NCI-H146 treated with DMSO at 0.1 percent for 48 hours (cell line): ENCODE data around the gene AZU1.
"Not testable (repeated sequence)": the region's sequence is repeated elsewhere in the genome, so short reads cannot be mapped to it uniquely, and the experiment has no call there.

Experiments
- DNase-seq: peaks from one replicate; lab custom pipeline; 2025; ENCODE audit not compliant: unreplicated experiment; lab: John Stamatoyannopoulos, UW

Gene AZU1

DNA sequence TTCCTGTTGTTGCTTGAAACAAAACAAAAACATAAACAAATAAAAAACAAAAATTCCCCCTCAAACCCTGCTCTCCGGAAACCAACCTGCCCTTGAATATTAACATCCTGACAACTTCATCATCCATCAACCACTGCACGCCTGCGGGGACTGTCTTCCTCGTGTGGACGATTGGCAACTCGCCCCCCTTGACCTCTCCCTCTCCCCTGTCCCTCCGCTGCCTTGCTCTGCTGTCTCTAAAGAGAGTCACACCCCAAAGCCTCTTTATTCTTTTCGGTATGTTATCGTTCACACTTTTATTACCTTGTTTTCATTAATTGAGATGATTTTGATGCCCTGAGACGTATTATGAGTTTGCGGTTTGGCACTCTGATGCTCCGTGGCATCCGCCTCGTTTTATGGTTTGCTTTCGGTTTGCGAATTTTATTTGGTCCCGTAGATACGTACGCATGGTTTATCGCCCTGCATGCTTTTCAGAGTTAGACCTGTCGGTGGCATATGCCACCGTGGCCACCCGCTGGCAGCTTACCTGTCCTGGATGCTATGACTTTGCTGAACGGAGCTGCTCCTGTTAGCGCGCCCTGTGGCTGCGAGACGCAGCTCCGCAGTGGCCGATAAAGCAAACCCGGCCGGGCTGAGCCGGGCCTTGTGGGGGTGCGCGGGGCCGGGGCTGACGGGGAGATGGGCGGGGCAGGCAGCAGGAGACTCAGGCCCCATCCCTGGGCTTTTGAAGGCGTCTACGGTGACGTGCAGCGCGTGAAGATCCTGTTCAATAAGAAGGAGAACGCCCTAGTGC, 19.8 kb upstream of the AZU1 start:
- DNase-seq = no peak

DNA sequence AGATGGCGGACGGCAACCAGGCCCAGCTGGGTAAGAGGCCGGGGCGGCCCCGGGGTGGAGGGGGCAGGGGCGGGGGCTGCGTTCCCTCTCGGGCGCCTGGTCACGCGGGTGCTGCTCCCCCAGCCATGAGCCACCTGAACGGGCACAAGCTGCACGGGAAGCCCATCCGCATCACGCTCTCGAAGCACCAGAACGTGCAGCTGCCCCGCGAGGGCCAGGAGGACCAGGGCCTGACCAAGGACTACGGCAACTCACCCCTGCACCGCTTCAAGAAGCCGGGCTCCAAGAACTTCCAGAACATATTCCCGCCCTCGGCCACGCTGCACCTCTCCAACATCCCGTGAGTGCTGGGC, 19.2 kb upstream of the AZU1 start:
- no peak for DNase-seq

DNA sequence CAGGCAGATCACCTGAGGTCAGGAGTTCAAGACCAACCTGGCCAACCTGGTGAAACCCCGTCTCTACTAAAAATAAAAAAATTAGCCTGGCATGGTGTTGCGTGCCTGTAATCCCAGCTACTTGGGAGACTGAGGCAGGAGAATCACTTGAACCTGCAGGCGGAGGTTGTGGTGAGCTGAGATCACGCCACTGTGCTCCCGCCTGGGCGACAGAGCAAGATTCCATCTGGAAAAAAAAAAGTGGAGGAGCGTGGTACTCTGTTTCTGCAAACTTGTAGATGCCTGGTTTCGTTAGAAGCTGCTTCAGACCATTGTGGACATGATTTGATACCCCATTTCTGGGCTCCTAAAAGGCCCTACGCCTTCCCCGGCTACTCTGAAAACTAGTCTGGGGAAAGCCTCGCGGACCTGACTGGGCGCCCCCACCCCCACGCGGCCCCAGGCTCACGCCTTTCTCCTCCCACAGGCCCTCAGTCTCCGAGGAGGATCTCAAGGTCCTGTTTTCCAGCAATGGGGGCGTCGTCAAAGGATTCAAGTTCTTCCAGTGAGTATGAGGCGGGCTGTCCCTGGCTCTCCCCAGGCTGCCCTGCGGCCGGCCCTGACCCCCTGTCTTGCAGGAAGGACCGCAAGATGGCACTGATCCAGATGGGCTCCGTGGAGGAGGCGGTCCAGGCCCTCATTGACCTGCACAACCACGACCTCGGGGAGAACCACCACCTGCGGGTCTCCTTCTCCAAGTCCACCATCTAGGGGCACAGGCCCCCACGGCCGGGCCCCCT, 17.4 kb upstream of the AZU1 start:
- DNase-seq = no peak

DNA sequence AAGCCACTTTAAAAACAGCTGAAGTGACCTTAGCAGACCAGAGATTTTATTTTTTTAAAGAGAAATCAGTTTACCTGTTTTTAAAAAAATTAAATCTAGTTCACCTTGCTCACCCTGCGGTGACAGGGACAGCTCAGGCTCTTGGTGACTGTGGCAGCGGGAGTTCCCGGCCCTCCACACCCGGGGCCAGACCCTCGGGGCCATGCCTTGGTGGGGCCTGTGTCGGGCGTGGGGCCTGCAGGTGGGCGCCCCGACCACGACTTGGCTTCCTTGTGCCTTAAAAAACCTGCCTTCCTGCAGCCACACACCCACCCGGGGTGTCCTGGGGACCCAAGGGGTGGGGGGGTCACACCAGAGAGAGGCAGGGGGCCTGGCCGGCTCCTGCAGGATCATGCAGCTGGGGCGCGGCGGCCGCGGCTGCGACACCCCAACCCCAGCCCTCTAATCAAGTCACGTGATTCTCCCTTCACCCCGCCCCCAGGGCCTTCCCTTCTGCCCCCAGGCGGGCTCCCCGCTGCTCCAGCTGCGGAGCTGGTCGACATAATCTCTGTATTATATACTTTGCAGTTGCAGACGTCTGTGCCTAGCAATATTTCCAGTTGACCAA, 16.7 kb upstream of the AZU1 start:
- no peak for DNase-seq

DNA sequence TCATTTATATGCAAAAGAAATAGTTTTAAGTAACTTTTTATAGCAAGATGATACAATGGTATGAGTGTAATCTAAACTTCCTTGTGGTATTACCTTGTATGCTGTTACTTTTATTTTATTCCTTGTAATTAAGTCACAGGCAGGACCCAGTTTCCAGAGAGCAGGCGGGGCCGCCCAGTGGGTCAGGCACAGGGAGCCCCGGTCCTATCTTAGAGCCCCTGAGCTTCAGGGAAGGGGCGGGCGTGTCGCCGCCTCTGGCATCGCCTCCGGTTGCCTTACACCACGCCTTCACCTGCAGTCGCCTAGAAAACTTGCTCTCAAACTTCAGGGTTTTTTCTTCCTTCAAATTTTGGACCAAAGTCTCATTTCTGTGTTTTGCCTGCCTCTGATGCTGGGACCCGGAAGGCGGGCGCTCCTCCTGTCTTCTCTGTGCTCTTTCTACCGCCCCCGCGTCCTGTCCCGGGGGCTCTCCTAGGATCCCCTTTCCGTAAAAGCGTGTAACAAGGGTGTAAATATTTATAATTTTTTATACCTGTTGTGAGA, 16.1 kb upstream of the AZU1 start:
- DNase-seq = no peak

DNA sequence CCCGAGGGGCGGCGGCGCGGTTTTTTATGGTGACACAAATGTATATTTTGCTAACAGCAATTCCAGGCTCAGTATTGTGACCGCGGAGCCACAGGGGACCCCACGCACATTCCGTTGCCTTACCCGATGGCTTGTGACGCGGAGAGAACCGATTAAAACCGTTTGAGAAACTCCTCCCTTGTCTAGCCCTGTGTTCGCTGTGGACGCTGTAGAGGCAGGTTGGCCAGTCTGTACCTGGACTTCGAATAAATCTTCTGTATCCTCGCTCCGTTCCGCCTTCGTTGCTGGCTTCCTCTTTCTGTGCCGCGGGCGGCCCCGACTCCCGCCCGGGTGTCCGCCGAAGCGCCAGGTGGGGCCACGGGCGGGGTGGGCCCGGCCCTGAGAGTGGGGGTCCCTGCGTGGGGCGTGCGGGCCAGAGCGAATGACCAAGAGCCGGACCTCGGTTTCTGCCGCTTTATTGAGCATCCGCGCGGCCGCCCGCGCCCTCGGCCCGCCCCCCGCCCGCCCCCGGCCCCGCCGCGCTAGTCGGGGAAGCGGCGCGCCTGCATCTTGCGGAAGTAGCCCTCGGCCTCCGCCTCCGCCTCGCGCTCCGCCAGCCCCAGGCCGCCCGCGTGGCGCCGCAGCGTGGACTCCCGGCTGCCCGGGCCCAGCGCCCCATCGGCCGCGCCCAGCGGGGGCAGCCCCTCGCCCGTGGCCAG, 15.4 kb upstream of the AZU1 start:
- no peak for DNase-seq

DNA sequence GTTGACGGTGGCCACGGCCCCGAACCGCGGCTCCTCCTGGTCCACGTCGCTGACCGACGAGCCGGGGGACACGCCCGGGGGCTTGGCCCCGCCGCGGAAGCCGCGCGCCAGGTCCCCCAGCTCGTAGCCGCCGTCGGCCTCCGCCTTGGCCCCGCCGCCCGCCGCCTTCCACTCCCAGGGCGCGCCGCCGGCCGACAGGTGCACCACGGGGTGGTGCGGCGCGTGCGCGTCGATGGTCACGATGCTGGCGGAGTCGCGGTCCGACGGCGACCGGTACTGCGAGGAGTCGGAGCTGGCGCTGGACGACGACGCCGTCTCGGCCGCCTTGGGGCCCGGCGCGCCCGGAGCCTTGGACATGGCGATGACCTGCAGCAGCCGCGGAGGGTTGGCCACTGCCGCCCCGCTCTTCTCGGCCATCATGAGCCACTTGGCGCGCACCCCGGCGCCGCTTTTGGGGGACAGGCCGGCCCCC, 14.9 kb upstream of the AZU1 start:
- DNase-seq = no peak

DNA sequence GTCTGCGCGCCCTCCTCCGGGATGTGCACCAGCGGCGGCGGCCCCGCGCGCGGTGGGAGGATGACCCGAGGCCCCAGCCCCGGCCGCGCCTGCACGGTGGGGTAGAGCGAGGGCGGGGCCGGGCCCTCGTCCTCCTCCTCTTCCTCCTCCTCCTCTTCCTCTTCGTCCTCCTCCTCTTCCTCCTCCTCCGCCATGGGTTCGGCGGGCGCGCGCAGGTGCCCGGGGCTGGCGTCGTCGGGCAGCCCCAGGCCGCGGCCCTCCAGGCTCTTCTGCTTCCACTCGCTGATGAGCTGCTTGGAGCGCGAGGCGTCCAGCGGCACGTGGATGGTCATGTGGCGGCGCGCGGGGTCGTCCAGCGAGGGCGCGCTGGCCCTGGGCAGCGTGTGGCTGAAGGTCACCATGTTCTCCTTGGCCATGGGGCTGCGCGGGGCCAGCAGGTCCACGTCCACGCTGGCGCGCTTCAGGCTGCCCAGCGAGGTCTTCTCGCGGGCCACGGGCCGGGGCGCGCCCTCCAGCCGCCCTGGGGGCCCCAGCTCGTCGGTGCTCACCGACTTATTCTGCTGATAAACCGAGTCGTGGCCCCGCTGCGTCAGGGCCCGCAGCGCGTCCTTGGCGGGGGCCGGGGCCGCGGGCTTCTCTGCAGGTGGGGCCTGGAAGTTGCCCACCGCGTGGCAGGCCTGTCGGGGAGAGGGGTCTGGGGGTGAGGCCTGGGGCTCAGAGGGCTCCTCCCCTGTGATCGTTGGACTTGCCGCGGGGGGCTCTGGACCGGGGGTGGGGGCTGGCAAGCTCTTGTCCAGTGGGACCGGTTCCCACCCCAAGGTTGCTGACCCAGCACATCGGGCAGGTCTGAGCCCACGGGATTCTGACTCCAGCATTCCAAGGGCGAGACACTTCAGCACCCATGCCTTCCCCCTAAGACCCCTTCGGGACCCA, 14.2 kb upstream of the AZU1 start:
- no peak for DNase-seq

DNA sequence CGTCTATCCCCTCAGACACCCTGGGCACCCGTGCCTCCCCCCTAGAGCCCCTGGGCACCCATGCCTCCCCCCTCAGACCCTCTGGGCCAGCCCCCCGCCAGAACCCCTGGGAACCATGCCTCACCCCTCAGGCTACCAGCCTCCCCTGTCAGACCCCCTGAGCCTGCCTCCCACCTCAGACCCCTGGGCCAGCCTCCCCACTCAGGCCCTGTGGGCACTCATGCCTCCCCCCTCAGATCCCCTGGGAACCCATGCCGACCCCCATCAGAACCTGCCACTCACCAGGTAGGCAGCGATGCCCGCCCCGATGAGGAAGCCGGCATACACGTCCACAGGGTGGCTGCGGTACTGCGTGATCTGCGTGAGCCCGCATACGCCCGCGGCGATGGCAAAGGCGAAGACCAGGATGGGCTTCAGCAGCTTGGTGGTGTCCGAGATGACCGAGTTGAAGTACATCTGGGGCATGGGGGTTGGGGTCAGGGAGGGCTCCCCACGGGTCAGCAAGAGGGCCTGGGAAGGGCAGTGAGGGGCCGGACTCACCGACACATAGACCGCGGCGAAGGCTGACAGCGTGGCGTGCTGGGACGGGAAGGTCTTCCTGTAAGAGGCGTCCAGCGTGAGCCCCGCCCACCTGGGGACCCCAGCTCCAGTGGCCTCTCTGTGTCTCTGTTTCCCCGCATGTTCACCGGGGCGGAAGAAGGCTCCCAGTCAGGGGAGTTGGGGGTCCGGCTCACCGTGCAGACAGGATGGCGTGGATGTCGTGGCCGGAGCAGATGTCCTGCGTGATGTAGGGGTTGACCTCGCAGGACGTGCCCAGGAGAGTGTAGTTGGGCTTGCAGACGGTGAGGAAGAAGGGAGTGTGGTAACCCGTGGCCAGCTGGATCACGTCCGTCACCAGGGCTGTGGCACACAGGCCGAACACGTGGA, 13.2 kb upstream of the AZU1 start:
- no peak for DNase-seq

DNA sequence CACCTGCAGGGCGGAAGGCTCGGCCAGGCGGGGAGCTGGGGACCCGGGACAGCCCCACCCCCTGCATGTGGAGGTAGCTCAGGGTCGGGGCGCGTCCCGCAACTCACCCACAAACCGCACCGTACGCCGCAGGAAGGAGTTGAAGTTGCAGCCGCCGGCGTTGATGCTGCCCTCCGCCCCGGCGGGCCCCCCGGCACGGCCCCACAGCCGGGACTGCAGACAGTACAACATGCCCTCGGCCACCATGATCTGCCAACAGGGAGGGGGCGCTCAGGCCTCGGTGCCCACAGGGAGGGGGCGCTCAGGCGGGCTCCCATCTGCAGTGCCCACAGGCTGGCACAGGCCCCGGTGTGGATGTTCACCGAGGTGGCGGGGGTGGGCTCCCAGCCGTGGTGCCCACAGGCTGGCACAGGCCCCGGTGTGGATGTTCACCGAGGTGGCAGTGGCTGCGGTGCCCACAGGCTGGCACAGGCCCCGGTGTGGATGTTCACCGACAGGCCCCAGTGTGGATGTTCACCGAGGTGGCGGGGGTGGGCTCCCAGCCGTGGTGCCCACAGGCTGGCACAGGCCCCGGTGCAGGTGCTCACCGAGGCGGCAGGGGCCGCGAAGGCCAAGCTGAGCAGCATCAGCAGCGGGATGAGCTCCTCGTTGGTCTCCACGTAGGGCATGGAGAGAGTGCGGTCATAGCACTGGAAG, 12.4 kb upstream of the AZU1 start:
- no peak for DNase-seq

DNA sequence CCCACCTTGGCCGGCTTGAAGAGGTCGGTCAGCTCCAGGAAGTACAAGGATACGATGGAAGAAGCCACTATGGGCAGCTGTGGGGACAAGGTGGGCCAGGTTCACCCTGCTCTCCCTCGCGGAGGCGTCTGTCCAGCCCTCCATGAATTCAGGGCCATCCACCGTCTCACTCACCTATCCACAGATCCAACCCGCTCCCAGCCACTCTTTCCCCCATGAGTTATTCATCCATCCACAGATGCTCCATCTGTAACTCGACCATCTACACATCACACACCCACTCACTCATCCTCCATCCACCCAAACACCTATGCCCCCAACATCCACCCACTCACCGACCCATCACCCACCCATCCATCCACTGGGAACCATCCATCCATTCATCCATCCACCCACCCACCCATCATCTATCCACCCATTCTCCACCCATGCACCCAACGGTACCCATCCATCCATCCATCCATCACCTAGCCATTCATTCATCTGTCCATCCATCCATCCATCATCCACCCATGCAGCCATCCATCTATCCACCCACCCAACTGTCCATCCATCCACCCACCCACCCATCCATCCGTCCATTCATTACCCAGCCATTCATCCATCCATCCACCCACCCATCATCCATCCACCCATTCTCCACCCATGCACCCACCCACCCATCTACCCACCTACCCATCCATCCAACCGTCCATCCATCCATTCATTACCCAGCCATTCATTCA, 11.7 kb upstream of the AZU1 start:
- DNase-seq = no peak

DNA sequence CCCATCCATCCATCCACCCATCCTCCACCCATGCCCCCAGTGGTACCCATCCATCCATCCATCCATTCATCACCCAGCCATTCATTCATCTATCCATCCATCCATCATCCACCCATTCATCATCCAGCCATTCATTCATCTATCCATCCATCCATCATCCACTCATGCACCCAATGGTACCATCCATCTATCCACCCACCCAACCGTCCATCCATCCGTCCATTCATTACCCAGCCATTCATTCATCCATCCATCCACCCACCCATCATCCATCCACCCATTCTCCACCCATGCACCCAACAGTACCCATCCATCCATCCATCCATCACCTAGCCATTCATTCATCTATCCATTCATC, 11.2 kb upstream of the AZU1 start:
- DNase-seq = no peak

DNA sequence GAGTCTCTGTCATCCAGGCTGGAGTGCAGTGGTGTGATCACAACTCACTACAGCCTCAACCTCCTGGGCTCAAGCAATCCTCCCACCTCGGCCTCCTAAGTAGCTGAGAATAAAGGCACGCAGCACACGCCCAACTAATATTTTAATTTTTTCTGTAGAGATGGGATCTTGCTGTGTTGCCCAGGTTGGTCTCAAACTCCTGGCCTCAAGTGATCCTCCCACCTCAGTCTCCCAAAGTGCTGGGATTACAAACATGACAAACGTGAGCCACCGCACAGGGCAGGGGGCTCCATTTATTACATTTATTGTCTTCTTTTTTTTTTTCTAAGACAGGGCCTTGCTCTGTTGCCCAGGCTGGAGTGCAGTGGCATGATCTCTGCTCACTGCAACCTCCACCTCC, 7.4 kb upstream of the AZU1 start:
- not testable (repeated sequence) for DNase-seq

DNA sequence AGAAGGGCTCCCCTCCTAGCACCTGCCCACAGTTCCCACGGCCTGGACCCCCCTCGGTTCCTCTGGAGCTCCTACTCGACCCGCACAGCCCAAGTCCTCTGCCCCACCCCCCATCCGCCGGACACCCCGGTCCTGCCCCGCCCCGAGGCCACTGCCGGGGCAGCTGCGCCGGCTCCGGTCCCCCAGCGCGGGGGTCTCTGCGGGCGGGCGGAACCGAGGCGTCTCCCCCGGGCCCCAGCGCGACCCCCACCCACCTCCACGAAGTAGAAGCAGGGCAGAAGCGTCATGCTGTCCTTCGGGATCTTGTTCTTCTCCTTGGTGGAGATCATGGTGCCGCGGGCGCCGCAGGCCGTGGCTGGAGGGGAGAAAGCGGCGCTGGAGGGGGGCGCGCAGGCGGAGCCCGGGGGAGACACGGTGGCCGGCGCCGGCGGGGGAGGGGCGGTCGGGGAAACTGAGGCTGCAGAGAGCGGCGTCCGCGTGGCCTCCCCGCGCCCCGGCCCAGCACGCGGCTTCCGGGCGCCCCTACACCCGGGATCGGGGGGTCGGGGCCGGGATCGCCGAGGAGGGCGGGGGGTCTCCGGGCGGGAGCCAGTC, 6.3 kb upstream of the AZU1 start:
- no peak for DNase-seq

DNA sequence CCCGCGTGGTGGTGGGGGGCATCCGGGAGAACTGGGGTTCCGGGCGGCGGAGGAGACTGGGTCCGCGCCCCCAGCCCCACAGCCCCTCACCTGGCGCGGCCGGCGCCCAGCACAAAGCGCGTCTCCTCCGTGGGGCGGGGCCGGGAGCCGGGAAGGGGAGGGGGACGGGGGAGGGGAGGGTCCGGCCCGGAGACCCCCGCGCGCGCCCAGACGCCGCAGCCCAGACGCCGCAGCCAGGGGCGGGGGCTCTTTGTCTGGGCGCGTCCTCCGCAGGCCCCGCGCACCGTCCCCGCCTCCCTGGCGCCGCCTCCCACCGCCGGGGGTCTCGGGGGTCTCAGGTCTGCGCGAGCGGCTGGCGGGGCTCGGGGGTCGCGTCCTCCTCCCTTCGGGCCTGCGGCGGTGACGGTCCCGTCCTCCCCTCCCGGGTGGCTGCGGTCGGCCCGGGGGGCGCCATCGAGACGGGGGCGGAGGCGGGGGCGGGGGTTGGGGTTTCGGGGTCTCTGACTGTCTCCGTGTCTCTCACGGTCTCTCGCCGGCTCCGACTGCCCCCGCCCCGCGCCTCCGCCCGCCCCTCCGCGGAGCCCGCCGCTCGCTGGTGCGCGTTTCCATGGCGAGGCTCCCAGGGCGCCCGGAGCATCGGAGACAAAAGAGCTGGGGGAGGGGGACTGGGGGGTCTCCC, 5.7 kb upstream of the AZU1 start, which contains the start of gene PLPPR3:
PLPPR3 (minus strand) TSS at position 131 of the 679 bp plus-strand sequence. CDS start 396 bp downstream, outside the sequence.
- DNase-seq = no peak

DNA sequence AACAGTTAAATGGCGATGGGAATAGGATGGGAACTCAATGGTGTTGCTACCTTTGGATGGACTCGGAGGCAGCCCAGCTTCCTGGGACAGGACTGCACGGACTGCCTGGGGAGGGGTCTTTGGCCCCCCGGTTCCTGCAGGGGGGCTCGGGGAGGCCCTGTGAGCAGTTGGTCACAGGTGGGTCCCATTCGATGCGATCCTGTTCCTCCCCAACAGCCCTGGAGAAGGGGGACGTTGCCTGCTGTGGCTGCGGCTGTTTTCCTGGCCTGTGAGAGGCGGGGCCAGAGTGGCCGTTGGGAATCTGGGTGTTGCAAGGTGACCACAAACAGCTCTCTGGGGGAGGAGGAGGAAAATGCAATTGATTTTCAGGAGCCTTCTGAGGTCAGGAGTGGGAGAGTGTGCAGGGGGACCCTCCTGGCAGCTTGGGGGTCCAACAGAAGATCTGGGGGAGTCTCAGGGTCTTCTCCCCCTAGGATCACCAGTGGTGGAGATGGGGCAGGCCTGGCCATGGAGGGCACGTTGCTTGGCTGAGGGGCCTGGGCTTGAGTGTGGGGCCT, 4.0 kb upstream of the AZU1 start:
- DNase-seq = no peak
